Endodermal cell (in vitro differentiated cells): Measurements from ENCODE around the gene PEBP1. TPM values are rescaled to one million over a fixed set of nuclear protein-coding genes. Genes with fewer than 3 reads are reported as not detected.

Experiments used
- DNase-seq: peaks from one replicate; pipeline ENCODE4 v3.0.0-alpha.2; 2017
- H3K27ac ChIP-seq: 2 replicates; pipeline ENCODE4 v1.5.1; 2013; ENCODE audit warnings: mild to moderate bottlenecking, low read depth, low read length, moderate library complexity
- H3K27me3 ChIP-seq: 2 replicates; pipeline ENCODE4 v1.6.1; 2013; ENCODE audit warnings: mild to moderate bottlenecking, low read length, moderate library complexity; ENCODE audit not compliant: insufficient read depth, control insufficient read depth, poor library complexity, severe bottlenecking
- H3K36me3 ChIP-seq: 2 replicates; pipeline ENCODE4 v1.7.0; 2013; ENCODE audit warnings: mild to moderate bottlenecking, low read length, moderate library complexity; ENCODE audit not compliant: control insufficient read depth, insufficient read depth
- H3K4me1 ChIP-seq: one replicate; pipeline ENCODE4 v1.7.0; 2013; ENCODE audit warnings: low read length; ENCODE audit not compliant: control insufficient read depth, insufficient read depth
- H3K4me3 ChIP-seq: 2 replicates; pipeline ENCODE4 v1.5.1; 2013; ENCODE audit warnings: mild to moderate bottlenecking, low read length, moderate library complexity
- H3K9ac ChIP-seq: 2 replicates; pipeline ENCODE4 v1.6.1; 2013; ENCODE audit warnings: mild to moderate bottlenecking, low read length, moderate library complexity; ENCODE audit not compliant: poor library complexity, severe bottlenecking; ENCODE audit errors: extremely low read depth
- H3K9me3 ChIP-seq: 2 replicates; pipeline ENCODE4 v1.6.1; 2013; ENCODE audit warnings: mild to moderate bottlenecking, low read length, moderate library complexity; ENCODE audit not compliant: control insufficient read depth
- H3K27ac Mint-ChIP-seq: 2 replicates; pipeline ENCODE4 v1.8.0; 2020; ENCODE audit warnings: mixed read lengths
- H3K27me3 Mint-ChIP-seq: 2 replicates; pipeline ENCODE4 v1.8.0; 2021; ENCODE audit warnings: mild to moderate bottlenecking, mixed read lengths; ENCODE audit not compliant: insufficient read depth
- H3K36me3 Mint-ChIP-seq: 2 replicates; pipeline ENCODE4 v1.8.0; 2020; ENCODE audit warnings: low read depth, mixed read lengths
- H3K4me1 Mint-ChIP-seq: 2 replicates; pipeline ENCODE4 v1.8.0; 2020; ENCODE audit warnings: mixed read lengths
- H3K4me3 Mint-ChIP-seq: 2 replicates; pipeline ENCODE4 v1.8.0; 2020; ENCODE audit warnings: mild to moderate bottlenecking, moderate library complexity, mixed read lengths
- H3K9me3 Mint-ChIP-seq: 2 replicates; pipeline ENCODE4 v1.8.0; 2020; ENCODE audit warnings: mild to moderate bottlenecking, mixed read lengths
- CTCF ChIP-seq: fragments of 200-600 bp; sonication (generic); conservative IDR thresholded peaks from 2 replicates; pipeline ENCODE4 v1.5.0; 2021; ENCODE audit warnings: antibody characterized with exemption, mild to moderate bottlenecking
- WGBS, 2 experiments: methylation state at CpG; one replicate each; pipeline versions ENCODE4 v1.1.5 to v1.1.7; 2013; ENCODE audit warnings: missing lambda C conversion rate in 2 of 2, mixed read lengths in 1 of 2; ENCODE audit not compliant: insufficient coverage in 1 of 2, insufficient read length in 1 of 2; 5-methylcytosine and 5-hydroxymethylcytosine counted together
- total RNA-seq, 2 donors: library from RNA; stranded (reverse); fragmentation: NEBNext Ultra II Directional in 1 of 2; extraction: Animal tissue kit (Norgen Biotek cat#: 25700) in 1 of 2; gene quantifications; 2 replicates in 1 of 2; 3 replicates in 1 of 2; pipeline ENCODE4 v1.2.1, GENCODE V29; 2021

The PEBP1 gene
- total RNA-seq, 2 donors from 2014 or later = 153 to 158 TPM

- Histone ChIP-seq H3K9me3 (no peaks in the 10 kb centered on the region), H3K27me3 (no peaks in the 10 kb centered on the region), H3K9ac (no peak overlapping the region), H3K27ac (no peak overlapping the region), H3K4me1 (no peaks in the 10 kb centered on the region), H3K36me3 (peaks cover 13% of the 10 kb centered on the region), H3K4me3 (peak overlapping the region; percentile 87)
- Mint-ChIP-seq H3K27me3 (no peaks in the 10 kb centered on the region), H3K4me3 (peak overlapping the region; percentile 78), H3K9me3 (no peaks in the 10 kb centered on the region), H3K4me1 (peaks cover 24% of the 10 kb centered on the region), H3K36me3 (peaks cover 6% of the 10 kb centered on the region), H3K27ac (peak overlapping the region; percentile 74)
- no peak for TF ChIP-seq CTCF
- peak; percentile 85 for DNase-seq
- WGBS, 2 experiments = 71 to 92% methylated on average over 2 to 6 of the region's 6 CpGs
Observed at GRCh38 chr12:118102070-118102469, 33.9 kb upstream of the PEBP1 start.

GRCh38 chr12:118102609-118103008 is 33.3 kb upstream of the PEBP1 start:
- peaks cover 25% of the 10 kb centered on the region for H3K4me1 Mint-ChIP-seq
- no peaks in the 10 kb centered on the region for H3K9me3 ChIP-seq
- H3K27me3 Mint-ChIP-seq = no peaks in the 10 kb centered on the region
- H3K4me3 Mint-ChIP-seq = peak overlapping the region; percentile 78
- H3K4me3 ChIP-seq = peak overlapping the region; percentile 87
- H3K36me3 ChIP-seq = peaks cover 13% of the 10 kb centered on the region
- H3K27ac Mint-ChIP-seq = peak overlapping the region; percentile 84
- WGBS, 2 experiments = 26 to 80% methylated on average over 1 to 4 of the region's 5 CpGs
- H3K4me1 ChIP-seq = no peaks in the 10 kb centered on the region
- peak; percentile 72 for DNase-seq
- no peak for TF ChIP-seq CTCF
- H3K9ac ChIP-seq = peak overlapping the region; percentile 60
- H3K36me3 Mint-ChIP-seq = peaks cover 6% of the 10 kb centered on the region
- H3K27ac ChIP-seq = no peak overlapping the region
- H3K9me3 Mint-ChIP-seq = no peaks in the 10 kb centered on the region
- H3K27me3 ChIP-seq = no peaks in the 10 kb centered on the region

- H3K27me3 ChIP-seq = no peaks in the 10 kb centered on the region
- Mint-ChIP-seq H3K36me3 (peaks cover 6% of the 10 kb centered on the region), H3K9me3 (no peaks in the 10 kb centered on the region), H3K4me1 (peaks cover 25% of the 10 kb centered on the region), H3K27me3 (no peaks in the 10 kb centered on the region), H3K4me3 (peak overlapping the region; percentile 78), H3K27ac (peak overlapping the region; percentile 84)
- no peak overlapping the region for H3K27ac ChIP-seq
- peak overlapping the region; percentile 87 for H3K4me3 ChIP-seq
- H3K36me3 ChIP-seq = peaks cover 13% of the 10 kb centered on the region
- peak overlapping the region; percentile 60 for H3K9ac ChIP-seq
- no peak for TF ChIP-seq CTCF
- 0% methylated on average over 11 to 32 of the region's 32 CpGs for WGBS, 2 experiments
- H3K4me1 ChIP-seq = no peaks in the 10 kb centered on the region
- no peaks in the 10 kb centered on the region for H3K9me3 ChIP-seq
- DNase-seq = no peak
Observed at GRCh38 chr12:118103201-118103600, 32.7 kb upstream of the PEBP1 start.
